SK-N-MC (cell line): Measurements from ENCODE around the gene RETNLB.

Experiments used
- EZH2 ChIP-seq: fragments of 200-600 bp; sonication (generic); IDR thresholded peaks from one replicate; pipeline ENCODE4 v1.6.1; 2017; ENCODE audit warnings: antibody characterized with exemption
- FOXP2 ChIP-seq: optimal IDR thresholded peaks from 2 replicates; pipeline ENCODE3; 2011; ENCODE audit warnings: mild to moderate bottlenecking, moderate library complexity; ENCODE audit not compliant: insufficient read depth; ENCODE audit errors: extremely low read length, control extremely low read depth
- POLR2AphosphoS5 ChIP-seq: IDR thresholded peaks from 2 replicates; pipeline ENCODE4 v1.6.1; 2012; ENCODE audit warnings: mild to moderate bottlenecking, low read depth, low read length, borderline replicate concordance

GRCh38 chr3:108780235-108780634 lies 23.0 kb upstream of the RETNLB start:
- TF ChIP-seq FOXP2 (no peak), EZH2 (no peak), POLR2AphosphoS5 (no peak)
